Osteoblast (primary cell): ENCODE results near the gene ZNF525. TPM values are rescaled to one million over a fixed set of nuclear protein-coding genes. Genes with fewer than 3 reads are reported as not detected.
"Not testable (repeated sequence)": the region's sequence is repeated elsewhere in the genome, so short reads cannot be mapped to it uniquely, and the experiment has no call there.

Experiments used
- DNase-seq: peaks from one replicate; pipeline ENCODE4 v3.0.0; 2011; ENCODE audit warnings: low spot score, mixed read lengths; ENCODE audit not compliant: insufficient read length; ENCODE audit errors: missing footprints
- H2AFZ ChIP-seq: 2 replicates; pipeline ENCODE4 v1.6.0; 2011; ENCODE audit warnings: mild to moderate bottlenecking, low read length
- H3K27ac ChIP-seq: 2 replicates; pipeline ENCODE4 v1.5.1; 2011; ENCODE audit warnings: mild to moderate bottlenecking, low read depth, low read length, moderate library complexity
- H3K27me3 ChIP-seq: 2 replicates; pipeline ENCODE4 v1.6.0; 2012; ENCODE audit warnings: mild to moderate bottlenecking, control low read depth, inconsistent platforms, low read length, moderate library complexity; ENCODE audit not compliant: insufficient read depth
- H3K36me3 ChIP-seq: 2 replicates; pipeline ENCODE4 v1.5.1; 2011; ENCODE audit warnings: mild to moderate bottlenecking, low read length, control low read depth, moderate library complexity; ENCODE audit not compliant: insufficient read depth
- H3K4me1 ChIP-seq: 2 replicates; pipeline ENCODE4 v1.5.1; 2011; ENCODE audit warnings: mild to moderate bottlenecking, low read length, control low read depth, moderate library complexity; ENCODE audit not compliant: insufficient read depth
- H3K4me2 ChIP-seq: 2 replicates; pipeline ENCODE4 v1.6.0; 2011; ENCODE audit warnings: mild to moderate bottlenecking, low read length; ENCODE audit not compliant: insufficient read depth
- H3K4me3 ChIP-seq: fragments of 200-600 bp; sonication (generic); 3 replicates; pipeline ENCODE4 v1.5.1; 2012; ENCODE audit warnings: mild to moderate bottlenecking, low read length, inconsistent platforms; ENCODE audit not compliant: insufficient read depth
- H3K79me2 ChIP-seq: 2 replicates; pipeline ENCODE4 v1.6.0; 2012; ENCODE audit warnings: mild to moderate bottlenecking, low read length, control low read depth, inconsistent platforms; ENCODE audit not compliant: insufficient read depth
- H3K9me3 ChIP-seq: 2 replicates; pipeline ENCODE4 v1.5.1; 2011; ENCODE audit warnings: low read depth, low read length, control low read depth
- H4K20me1 ChIP-seq: 2 replicates; pipeline ENCODE4 v1.6.0; 2012; ENCODE audit warnings: mild to moderate bottlenecking, low read length, control low read depth; ENCODE audit not compliant: insufficient read depth
- total RNA-seq: library from RNA; depleted of rRNA; stranded (reverse); fragments of >200 nt; gene quantifications from 2 replicates; pipeline ENCODE4 v1.2.3, GENCODE V29; 2012
- TF ChIP-seq, protein P1 (sequence below): IDR thresholded peaks from 2 replicates; pipeline ENCODE4 v1.5.1; 2011; ENCODE audit warnings: mild to moderate bottlenecking, low read depth, low read length, moderate library complexity; ENCODE audit errors: extremely low read depth

ZNF525 gene
- total RNA-seq, 1 donor, result 8.0 TPM

GRCh38 chr19:53333463-53334449 is 31.7 kb upstream of the ZNF525 start, which contains the start of gene ZNF845:
ZNF845 (plus strand) TSS chr19:53333749; CDS start chr19:53341308, 7,559 bp downstream.
- peak within 1 kb of the TSS; percentile 93 for H3K4me2 ChIP-seq
- peak; percentile 94 for DNase-seq
- peaks cover 18% of the 10 kb centered on the region for H3K79me2 ChIP-seq
- no peaks in the 10 kb centered on the region for H3K9me3 ChIP-seq
- TF ChIP-seq, protein P1, sequence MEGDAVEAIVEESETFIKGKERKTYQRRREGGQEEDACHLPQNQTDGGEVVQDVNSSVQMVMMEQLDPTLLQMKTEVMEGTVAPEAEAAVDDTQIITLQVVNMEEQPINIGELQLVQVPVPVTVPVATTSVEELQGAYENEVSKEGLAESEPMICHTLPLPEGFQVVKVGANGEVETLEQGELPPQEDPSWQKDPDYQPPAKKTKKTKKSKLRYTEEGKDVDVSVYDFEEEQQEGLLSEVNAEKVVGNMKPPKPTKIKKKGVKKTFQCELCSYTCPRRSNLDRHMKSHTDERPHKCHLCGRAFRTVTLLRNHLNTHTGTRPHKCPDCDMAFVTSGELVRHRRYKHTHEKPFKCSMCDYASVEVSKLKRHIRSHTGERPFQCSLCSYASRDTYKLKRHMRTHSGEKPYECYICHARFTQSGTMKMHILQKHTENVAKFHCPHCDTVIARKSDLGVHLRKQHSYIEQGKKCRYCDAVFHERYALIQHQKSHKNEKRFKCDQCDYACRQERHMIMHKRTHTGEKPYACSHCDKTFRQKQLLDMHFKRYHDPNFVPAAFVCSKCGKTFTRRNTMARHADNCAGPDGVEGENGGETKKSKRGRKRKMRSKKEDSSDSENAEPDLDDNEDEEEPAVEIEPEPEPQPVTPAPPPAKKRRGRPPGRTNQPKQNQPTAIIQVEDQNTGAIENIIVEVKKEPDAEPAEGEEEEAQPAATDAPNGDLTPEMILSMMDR, result no peak
- peak within 1 kb of the TSS; percentile 70 for H3K27ac ChIP-seq
- H4K20me1 ChIP-seq, result no peaks in the 10 kb centered on the region
- no peaks in the 10 kb centered on the region for H3K27me3 ChIP-seq
- no peaks in the 10 kb centered on the region for H3K36me3 ChIP-seq
- peak within 1 kb of the TSS; percentile 98 for H3K4me3 ChIP-seq
- H2AFZ ChIP-seq, result peak within 1 kb of the TSS; percentile 100
- H3K4me1 ChIP-seq, result peaks cover 4% of the 10 kb centered on the region

DNA sequence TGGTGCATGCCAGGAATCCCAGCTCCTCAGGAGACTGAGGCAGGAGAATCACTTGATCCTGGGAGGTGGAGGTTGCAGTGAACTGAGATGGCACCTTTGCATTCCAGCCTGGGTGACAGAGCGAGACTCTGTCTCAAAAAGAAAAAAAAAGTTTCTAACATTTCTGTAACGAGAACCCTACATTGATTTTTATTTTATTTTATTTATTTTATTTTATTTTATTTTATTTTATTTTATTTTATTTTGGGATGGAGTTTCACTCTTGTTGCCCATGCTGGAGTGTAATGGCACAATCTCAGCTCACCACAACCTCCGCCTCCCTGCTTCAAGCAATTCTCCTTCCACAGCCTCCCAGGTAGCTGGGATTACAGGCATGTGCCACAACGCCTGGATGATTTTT is 21.1 kb upstream of the ZNF525 start:
- not testable (repeated sequence) for H3K4me3 ChIP-seq, H3K27ac ChIP-seq, H3K79me2 ChIP-seq, H2AFZ ChIP-seq, H3K27me3 ChIP-seq, H3K9me3 ChIP-seq, H4K20me1 ChIP-seq, H3K4me2 ChIP-seq, H3K4me1 ChIP-seq, DNase-seq
- peaks cover 38% of the 10 kb centered on the region for H3K36me3 ChIP-seq

DNA sequence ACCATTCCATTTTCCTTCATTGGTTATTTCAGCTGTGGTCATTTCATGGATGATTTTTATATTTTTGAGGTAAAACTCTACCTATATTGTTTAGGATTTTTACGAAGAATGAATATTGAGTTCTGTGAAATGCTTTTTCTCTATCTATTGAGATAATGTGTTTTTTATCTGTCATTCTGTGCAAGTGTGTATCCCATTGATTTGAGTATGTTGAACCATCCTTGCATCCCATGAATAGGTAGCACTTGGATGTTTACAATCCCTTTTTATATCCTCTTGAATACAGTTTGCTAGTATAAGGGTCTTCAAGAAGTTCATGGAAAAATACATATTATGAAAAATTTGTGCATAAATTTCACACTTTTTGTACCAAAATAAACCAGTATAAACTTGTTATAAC is 9.8 kb upstream of the ZNF525 start:
- no peaks in the 10 kb centered on the region for H3K27me3 ChIP-seq
- no peak overlapping the region for H3K4me3 ChIP-seq
- H3K4me2 ChIP-seq, result no peak overlapping the region
- TF ChIP-seq, protein P1, result no peak
- no peak for DNase-seq
- H3K27ac ChIP-seq, result no peak overlapping the region
- H4K20me1 ChIP-seq, result no peaks in the 10 kb centered on the region
- no peak overlapping the region for H2AFZ ChIP-seq
- no peaks in the 10 kb centered on the region for H3K4me1 ChIP-seq
- H3K36me3 ChIP-seq, result peaks cover 15% of the 10 kb centered on the region
- peaks cover 31% of the 10 kb centered on the region for H3K9me3 ChIP-seq
- no peaks in the 10 kb centered on the region for H3K79me2 ChIP-seq

- no peak overlapping the region for H3K27ac ChIP-seq
- peaks cover 12% of the 10 kb centered on the region for H3K9me3 ChIP-seq
- TF ChIP-seq, protein P1, result no peak
- H4K20me1 ChIP-seq, result no peaks in the 10 kb centered on the region
- H3K79me2 ChIP-seq, result no peaks in the 10 kb centered on the region
- H3K4me1 ChIP-seq, result no peaks in the 10 kb centered on the region
- no peak for DNase-seq
- H3K4me3 ChIP-seq, result no peak overlapping the region
- H3K27me3 ChIP-seq, result no peaks in the 10 kb centered on the region
- no peak overlapping the region for H3K4me2 ChIP-seq
- no peaks in the 10 kb centered on the region for H3K36me3 ChIP-seq
- H2AFZ ChIP-seq, result no peak overlapping the region
These were observed 7.5 kb upstream of the ZNF525 start for GRCh38 chr19:53357821-53358581.

GRCh38 chr19:53360056-53360455 is 5.4 kb upstream of the ZNF525 start:
- H3K27ac ChIP-seq, DNase-seq, H3K79me2 ChIP-seq, H3K9me3 ChIP-seq, H3K4me2 ChIP-seq, H3K27me3 ChIP-seq, H4K20me1 ChIP-seq, H3K4me3 ChIP-seq, H3K4me1 ChIP-seq, H2AFZ ChIP-seq, H3K36me3 ChIP-seq: not testable (repeated sequence)
